Glutamatergic neuron (in vitro differentiated cells): Measurements from ENCODE around the gene DSCAML1. TPM values are rescaled to one million over a fixed set of nuclear protein-coding genes. Genes with fewer than 3 reads are reported as not detected.

Experiments
- DNase-seq: peaks from one replicate; pipeline ENCODE4 v3.0.0; 2022
- H3K27ac Mint-ChIP-seq: one replicate; pipeline ENCODE4 v1.8.0; 2020; ENCODE audit warnings: mild to moderate bottlenecking, mixed read lengths, inconsistent platforms; ENCODE audit not compliant: unreplicated experiment
- H3K27me3 Mint-ChIP-seq: one replicate; pipeline ENCODE4 v1.8.0; 2020; ENCODE audit warnings: mild to moderate bottlenecking, moderate library complexity, mixed read lengths, inconsistent platforms; ENCODE audit not compliant: unreplicated experiment
- H3K36me3 Mint-ChIP-seq: one replicate; pipeline ENCODE4 v1.8.0; 2020; ENCODE audit warnings: mild to moderate bottlenecking, mixed read lengths, inconsistent platforms; ENCODE audit not compliant: unreplicated experiment
- H3K4me1 Mint-ChIP-seq: one replicate; pipeline ENCODE4 v1.8.0; 2020; ENCODE audit warnings: mild to moderate bottlenecking, low read depth, mixed read lengths, inconsistent platforms; ENCODE audit not compliant: unreplicated experiment
- H3K4me3 Mint-ChIP-seq: one replicate; pipeline ENCODE4 v1.8.0; 2020; ENCODE audit warnings: mild to moderate bottlenecking, mixed read lengths, inconsistent platforms; ENCODE audit not compliant: unreplicated experiment
- H3K9me3 Mint-ChIP-seq: one replicate; pipeline ENCODE4 v1.8.0; 2020; ENCODE audit warnings: mild to moderate bottlenecking, moderate library complexity, mixed read lengths, inconsistent platforms; ENCODE audit not compliant: unreplicated experiment
- total RNA-seq: library from RNA; stranded (reverse); fragmentation: NEBNext Ultra II Directional; extraction: Animal tissue kit (Norgen Biotek cat#: 25700); gene quantifications from one replicate; pipeline ENCODE4 v1.2.1, GENCODE V29; 2021; ENCODE audit not compliant: unreplicated experiment
- TF ChIP-seq, protein P1 (sequence below): fragments of 200-600 bp; sonication (generic); IDR thresholded peaks from one replicate; pipeline ENCODE4 v1.5.0; 2021; ENCODE audit not compliant: partially characterized antibody, unreplicated experiment

Gene DSCAML1
- total RNA-seq, 1 donor from 2014 or later = 0.07 TPM

DNA sequence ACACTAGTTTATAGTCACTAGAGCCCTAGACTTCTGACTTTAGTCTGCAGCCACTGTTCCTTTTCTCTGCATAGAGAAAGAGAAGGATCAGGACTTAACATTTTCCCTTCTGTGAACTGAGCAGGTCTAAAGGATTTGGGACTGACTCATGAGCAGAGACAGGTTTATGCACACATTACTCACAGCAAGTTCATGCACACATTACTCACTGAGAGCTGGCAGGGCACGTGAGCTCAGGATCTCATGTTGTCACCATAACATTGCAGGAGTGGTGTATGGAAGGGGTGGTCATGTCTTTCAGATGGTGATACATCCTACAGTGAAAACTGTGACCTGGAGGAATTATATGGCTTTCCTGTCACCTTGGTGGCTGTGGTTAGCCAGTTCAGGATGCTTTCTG is 413.0 kb downstream of the DSCAML1 start:
- TF ChIP-seq, protein P1, sequence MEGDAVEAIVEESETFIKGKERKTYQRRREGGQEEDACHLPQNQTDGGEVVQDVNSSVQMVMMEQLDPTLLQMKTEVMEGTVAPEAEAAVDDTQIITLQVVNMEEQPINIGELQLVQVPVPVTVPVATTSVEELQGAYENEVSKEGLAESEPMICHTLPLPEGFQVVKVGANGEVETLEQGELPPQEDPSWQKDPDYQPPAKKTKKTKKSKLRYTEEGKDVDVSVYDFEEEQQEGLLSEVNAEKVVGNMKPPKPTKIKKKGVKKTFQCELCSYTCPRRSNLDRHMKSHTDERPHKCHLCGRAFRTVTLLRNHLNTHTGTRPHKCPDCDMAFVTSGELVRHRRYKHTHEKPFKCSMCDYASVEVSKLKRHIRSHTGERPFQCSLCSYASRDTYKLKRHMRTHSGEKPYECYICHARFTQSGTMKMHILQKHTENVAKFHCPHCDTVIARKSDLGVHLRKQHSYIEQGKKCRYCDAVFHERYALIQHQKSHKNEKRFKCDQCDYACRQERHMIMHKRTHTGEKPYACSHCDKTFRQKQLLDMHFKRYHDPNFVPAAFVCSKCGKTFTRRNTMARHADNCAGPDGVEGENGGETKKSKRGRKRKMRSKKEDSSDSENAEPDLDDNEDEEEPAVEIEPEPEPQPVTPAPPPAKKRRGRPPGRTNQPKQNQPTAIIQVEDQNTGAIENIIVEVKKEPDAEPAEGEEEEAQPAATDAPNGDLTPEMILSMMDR = no peak
- Mint-ChIP-seq H3K4me3 (no peak overlapping the region), H3K9me3 (no peaks in the 10 kb centered on the region), H3K4me1 (peaks cover 6% of the 10 kb centered on the region), H3K27me3 (peaks cover 2% of the 10 kb centered on the region), H3K36me3 (no peaks in the 10 kb centered on the region), H3K27ac (no peak overlapping the region)
- no peak for DNase-seq

DNA sequence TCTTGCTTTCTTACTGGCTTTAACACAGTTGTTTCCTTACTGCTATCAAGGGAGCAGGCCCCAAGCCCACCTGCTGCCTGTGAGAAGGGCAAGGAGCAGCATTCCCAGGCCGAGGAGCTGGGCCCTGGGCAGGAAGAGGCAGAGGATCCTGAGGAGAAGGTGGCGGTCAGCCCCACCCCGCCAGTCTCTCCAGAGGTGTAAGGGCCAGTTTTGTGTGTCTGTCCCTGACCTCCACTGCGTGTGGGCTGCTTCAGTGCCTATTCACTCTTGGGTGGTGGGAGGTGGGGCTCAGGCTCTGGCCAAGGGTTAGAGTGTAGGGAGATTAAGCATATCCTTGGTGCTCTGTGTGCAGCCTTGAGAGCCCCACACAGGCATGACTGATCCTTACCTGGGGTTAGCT is 414.3 kb downstream of the DSCAML1 start:
- Mint-ChIP-seq H3K27me3 (peaks cover 2% of the 10 kb centered on the region), H3K9me3 (no peaks in the 10 kb centered on the region), H3K4me1 (peaks cover 10% of the 10 kb centered on the region), H3K27ac (no peak overlapping the region), H3K4me3 (no peak overlapping the region), H3K36me3 (no peaks in the 10 kb centered on the region)
- no peak for DNase-seq
- TF ChIP-seq, protein P1 = no peak

DNA sequence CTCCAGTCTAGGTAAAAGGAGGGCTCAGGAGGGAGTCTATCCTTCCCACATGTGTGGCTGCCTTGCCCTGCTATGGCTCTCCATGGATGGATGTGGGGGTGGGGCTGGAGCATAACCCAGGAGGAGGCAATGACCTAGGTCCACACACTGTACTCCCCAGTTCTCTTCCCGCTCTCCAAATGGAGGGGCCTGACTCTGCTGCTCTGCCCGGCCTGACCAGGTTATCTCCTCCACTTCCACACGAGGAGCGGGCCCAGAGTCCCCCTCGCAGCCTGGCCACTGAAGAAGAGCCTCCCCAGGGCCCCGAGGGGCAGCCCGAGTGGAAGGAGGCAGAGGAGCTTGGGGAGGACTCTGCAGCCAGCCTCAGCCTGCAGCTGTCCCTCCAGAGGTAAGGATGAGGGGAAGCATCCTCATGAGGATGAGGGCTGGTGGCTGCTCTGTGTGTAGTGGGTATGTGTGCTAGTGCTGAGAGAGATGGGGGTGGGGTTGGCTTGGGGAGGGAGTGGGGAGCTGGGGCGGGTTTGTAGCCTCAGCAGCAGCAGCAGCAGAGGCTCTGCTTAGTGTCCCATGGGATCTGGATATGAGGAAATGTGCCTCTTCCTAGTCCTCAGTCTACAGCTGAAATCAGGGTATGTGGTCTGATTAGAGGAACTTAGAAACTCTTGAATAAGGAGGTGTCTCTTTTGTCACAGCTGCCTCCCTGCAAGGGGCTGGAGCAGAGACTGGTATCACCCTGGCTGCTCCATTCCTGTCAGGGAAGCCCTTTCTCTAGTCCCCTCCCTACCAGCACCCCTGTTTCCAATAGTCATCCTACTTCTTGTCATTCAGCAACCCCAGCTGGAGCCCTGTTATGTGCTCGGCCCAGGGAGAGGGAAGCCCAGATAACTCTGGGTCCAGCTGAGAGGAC is 415.3 kb downstream of the DSCAML1 start:
- TF ChIP-seq, protein P1 = no peak
- DNase-seq = no peak
- Mint-ChIP-seq H3K27ac (no peak overlapping the region), H3K27me3 (peaks cover 2% of the 10 kb centered on the region), H3K9me3 (no peaks in the 10 kb centered on the region), H3K4me1 (peaks cover 10% of the 10 kb centered on the region), H3K36me3 (no peaks in the 10 kb centered on the region), H3K4me3 (no peak overlapping the region)

DNA sequence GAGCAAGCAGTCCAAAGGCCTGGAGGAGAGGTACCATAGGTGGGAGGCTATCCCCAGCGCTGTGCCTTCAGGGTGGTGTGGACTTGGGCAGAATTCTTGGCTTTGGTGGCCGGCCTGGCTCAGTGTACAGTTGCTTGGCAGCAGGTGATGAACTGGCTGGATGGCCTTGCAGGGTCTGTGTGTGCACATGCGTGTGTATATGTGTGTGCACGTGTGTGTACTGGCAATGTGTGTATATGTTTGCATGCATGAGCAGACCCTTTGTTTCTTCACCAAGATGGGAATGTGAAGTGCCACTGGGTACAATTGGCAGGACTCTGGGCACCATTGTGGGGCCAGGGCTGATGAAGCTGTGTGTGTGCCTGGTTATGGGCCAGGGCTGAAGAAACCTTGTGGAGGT is 416.3 kb downstream of the DSCAML1 start:
- TF ChIP-seq, protein P1 = no peak
- no peaks in the 10 kb centered on the region for H3K9me3 Mint-ChIP-seq

DNA sequence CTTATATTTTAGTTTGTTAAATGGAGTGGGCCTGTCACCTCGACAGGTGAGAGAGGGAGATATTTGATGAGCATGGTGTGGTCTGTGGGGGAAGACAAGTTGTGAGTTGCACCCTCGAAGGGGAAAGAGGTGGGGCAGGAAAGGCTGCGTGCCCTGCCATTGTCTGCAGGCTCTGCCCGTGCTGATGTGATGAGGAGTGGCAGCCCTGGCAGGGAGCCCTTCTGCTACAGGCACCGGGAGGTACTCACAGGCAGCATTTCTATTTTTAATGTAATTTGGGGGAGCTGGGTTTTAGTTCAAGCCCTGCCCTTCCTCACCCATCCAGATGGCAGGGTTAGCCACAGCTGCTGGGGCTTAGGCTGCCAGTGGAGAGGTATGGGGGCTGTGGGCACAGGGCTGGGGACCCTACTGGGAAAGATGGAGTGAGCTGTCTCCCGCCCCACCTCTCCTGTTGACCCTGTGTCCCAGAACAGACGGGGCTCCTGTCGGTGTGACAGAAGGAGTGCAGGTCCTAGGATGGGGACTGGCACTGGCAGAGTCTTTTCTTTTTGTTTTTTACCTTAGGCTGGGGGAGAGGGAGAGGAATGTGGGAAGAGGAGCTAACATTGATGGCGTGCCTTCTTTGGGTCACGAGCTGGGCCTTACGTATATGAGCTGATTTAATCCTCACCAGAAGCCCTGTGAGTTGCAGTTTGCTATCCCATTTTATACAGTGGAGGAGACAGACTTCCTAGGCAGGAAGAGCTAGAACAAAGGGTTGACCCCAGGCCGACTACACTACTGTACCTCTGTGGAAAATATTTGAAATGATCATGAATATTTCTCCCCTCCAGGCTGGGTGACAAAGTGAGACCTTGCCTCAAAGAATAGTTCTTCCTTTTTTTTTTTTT is 417.8 kb downstream of the DSCAML1 start:
- Mint-ChIP-seq H3K27ac (peak overlapping the region; percentile 7), H3K4me3 (no peak overlapping the region), H3K27me3 (peaks cover 2% of the 10 kb centered on the region), H3K9me3 (no peaks in the 10 kb centered on the region), H3K36me3 (peaks cover 5% of the 10 kb centered on the region), H3K4me1 (peaks cover 8% of the 10 kb centered on the region)
- TF ChIP-seq, protein P1 = no peak
- DNase-seq = no peak

More for the DNA sequence above, 416.3 kb downstream of the DSCAML1 start:
- peaks cover 8% of the 10 kb centered on the region for H3K4me1 Mint-ChIP-seq
- H3K36me3 Mint-ChIP-seq = peaks cover 5% of the 10 kb centered on the region
- no peak overlapping the region for H3K27ac Mint-ChIP-seq
- no peak for DNase-seq
- no peak overlapping the region for H3K4me3 Mint-ChIP-seq
- peaks cover 2% of the 10 kb centered on the region for H3K27me3 Mint-ChIP-seq
